Gastrocnemius medialis (tissue), 4 donors: ENCODE measurements around the gene BPGM.

Experiments
- CTCF ChIP-seq, 5 experiments: fragments of 450-650 bp in 3 of 5; fragments of 200-600 bp in 2 of 5; sonication (generic) in 2 of 5; IDR thresholded peaks in 4 of 5; conservative IDR thresholded peaks in 1 of 5; 1 replicate in 4 of 5; 2 replicates in 1 of 5; pipeline ENCODE4 v1.5.1; 2016 to 2019; ENCODE audit warnings: antibody characterized with exemption in 5 of 5, mild to moderate bottlenecking in 3 of 5, moderate library complexity in 3 of 5
- POLR2A ChIP-seq, 2 donors: fragments of 450-650 bp; IDR thresholded peaks; one replicate each; pipeline ENCODE4 v1.6.1; 2017; ENCODE audit warnings: antibody characterized with exemption in 2 of 2, mild to moderate bottlenecking in 2 of 2, moderate library complexity in 2 of 2

- TF ChIP-seq CTCF (IDR thresholded peaks at IDR 0.05 in 4 of 5, conservative IDR thresholded peaks at IDR 0.05 in 1 of 5) (no peak), POLR2A (IDR thresholded peaks at IDR 0.05) (no peak)
These were observed 63.8 kb downstream of the BPGM start for GRCh38 chr7:134710511-134710853.
